ENCODE data around the gene RASD1. TPM values are rescaled to one million over a fixed set of nuclear protein-coding genes. Genes with fewer than 3 reads are reported as not detected.

Gene RASD1
- total RNA-seq, 1 experiment from 2014 or later, result 0.30 TPM

DNA sequence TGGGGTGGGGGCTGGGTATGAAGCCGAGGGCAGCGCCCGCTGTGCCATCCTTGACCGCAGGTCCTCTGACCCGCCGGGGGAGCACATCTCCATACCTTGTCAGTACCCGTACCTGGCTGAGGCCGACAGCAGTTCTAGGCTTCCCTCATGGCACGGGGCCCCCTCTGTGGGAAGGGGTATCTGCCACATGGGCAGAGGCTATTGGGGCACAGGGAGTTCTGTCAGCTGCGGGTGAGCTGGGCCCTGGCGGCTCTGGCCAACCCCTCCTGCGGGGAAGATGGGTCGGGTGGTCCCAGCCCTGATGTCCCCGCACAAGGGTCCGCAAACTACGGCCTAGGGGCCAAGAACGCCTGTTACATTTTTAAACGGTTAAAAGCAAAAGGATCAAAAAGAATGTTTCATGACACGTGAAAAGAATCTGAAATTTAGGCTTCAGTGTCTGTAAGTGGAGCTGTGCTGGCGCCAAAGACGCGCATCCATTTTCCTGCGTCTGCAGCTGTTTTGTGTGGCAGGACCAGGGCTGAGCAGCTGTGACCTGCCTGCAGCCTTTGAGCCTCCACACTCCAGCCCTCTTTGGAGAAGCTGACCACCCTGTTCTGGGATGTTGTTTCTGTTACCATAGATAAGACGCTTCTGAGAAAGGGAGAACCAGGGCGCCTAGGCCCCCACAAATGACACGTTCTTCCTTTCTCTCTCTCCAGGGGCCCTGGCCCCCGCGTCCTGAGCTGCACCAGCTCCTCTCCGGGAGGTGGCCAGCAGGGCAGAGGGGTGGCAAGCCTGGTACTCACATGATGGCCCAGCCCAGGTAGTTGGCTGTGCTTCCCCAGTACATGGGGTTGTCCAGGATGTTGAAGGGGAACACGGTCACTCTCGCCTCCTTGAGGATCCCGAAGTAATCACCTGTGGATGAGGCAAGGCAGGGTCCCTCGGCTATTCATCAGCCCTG, 12.7 kb upstream of the RASD1 start:
- no peaks in the 10 kb centered on the region for H3K27me3 ChIP-seq (ENCODE audit: insufficient read depth, low read length)
- peaks cover 5 to 32% of the 10 kb centered on the region in 2 experiments; a peak in 3 of 4 replicates for H3K4me1 ChIP-seq (ENCODE audit: control insufficient read depth in 1 of 2, insufficient read depth in 2 of 2, low read length in 2 of 2)
- RAD21 ChIA-PET (ENCODE audit: low non-redundant PET in 1 of 2, low total read pairs in 2 of 2, uncharacterized antibody in 2 of 2, unreplicated experiment in 2 of 2), result no interaction called here
- H3K79me2 ChIP-seq (ENCODE audit: insufficient read depth, low read length), result no peaks in the 10 kb centered on the region
- no peak overlapping the region for H3K4me2 ChIP-seq (ENCODE audit: low read length)
- TF ChIP-seq ZFX (IDR thresholded peaks at IDR 0.05) (no peak), ZNF274 (IDR thresholded peaks at IDR 0.05; ENCODE audit: low read depth, low read length) (no peak), CEBPB (IDR thresholded peaks at IDR 0.05; ENCODE audit: low read depth) (no peak), FOSL1 (IDR thresholded peaks at IDR 0.05; ENCODE audit: low read depth) (no peak), EZH2phosphoT487 (IDR thresholded peaks at IDR 0.05; ENCODE audit: borderline replicate concordance) (no peak), RAD21 (IDR thresholded peaks at IDR 0.05; ENCODE audit: low read depth) (no peak), JUND (IDR thresholded peaks at IDR 0.05) (no peak), ELF1 (IDR thresholded peaks at IDR 0.05; ENCODE audit: borderline replicate concordance, low read depth) (no peak), EGR1 (IDR thresholded peaks at IDR 0.05; ENCODE audit: low read depth) (no peak), SRF (IDR thresholded peaks at IDR 0.05; ENCODE audit: low read depth) (no peak), CBX3 (IDR thresholded peaks at IDR 0.05; ENCODE audit: low read depth) (no peak), EZH2 (IDR thresholded peaks at IDR 0.05) (no peak), YY1 (IDR thresholded peaks at IDR 0.05; ENCODE audit: extremely low read depth, insufficient replicate concordance, low read depth, low read length) (no peak), POLR2A (IDR thresholded peaks at IDR 0.05; ENCODE audit: borderline replicate concordance, extremely low read depth, insufficient read depth, insufficient read length) (no peak), SP1 (IDR thresholded peaks at IDR 0.05; ENCODE audit: low read depth) (no peak), TCF7L2 (IDR thresholded peaks at IDR 0.05; ENCODE audit: borderline replicate concordance, extremely low read depth, insufficient read depth, insufficient read length) (no peak)
- TF ChIP-seq, protein P1, sequence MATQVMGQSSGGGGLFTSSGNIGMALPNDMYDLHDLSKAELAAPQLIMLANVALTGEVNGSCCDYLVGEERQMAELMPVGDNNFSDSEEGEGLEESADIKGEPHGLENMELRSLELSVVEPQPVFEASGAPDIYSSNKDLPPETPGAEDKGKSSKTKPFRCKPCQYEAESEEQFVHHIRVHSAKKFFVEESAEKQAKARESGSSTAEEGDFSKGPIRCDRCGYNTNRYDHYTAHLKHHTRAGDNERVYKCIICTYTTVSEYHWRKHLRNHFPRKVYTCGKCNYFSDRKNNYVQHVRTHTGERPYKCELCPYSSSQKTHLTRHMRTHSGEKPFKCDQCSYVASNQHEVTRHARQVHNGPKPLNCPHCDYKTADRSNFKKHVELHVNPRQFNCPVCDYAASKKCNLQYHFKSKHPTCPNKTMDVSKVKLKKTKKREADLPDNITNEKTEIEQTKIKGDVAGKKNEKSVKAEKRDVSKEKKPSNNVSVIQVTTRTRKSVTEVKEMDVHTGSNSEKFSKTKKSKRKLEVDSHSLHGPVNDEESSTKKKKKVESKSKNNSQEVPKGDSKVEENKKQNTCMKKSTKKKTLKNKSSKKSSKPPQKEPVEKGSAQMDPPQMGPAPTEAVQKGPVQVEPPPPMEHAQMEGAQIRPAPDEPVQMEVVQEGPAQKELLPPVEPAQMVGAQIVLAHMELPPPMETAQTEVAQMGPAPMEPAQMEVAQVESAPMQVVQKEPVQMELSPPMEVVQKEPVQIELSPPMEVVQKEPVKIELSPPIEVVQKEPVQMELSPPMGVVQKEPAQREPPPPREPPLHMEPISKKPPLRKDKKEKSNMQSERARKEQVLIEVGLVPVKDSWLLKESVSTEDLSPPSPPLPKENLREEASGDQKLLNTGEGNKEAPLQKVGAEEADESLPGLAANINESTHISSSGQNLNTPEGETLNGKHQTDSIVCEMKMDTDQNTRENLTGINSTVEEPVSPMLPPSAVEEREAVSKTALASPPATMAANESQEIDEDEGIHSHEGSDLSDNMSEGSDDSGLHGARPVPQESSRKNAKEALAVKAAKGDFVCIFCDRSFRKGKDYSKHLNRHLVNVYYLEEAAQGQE (IDR thresholded peaks at IDR 0.05; ENCODE audit: low read depth), result no peak
- TF ChIP-seq, protein P2, sequence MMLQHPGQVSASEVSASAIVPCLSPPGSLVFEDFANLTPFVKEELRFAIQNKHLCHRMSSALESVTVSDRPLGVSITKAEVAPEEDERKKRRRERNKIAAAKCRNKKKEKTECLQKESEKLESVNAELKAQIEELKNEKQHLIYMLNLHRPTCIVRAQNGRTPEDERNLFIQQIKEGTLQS (IDR thresholded peaks at IDR 0.05), result no peak
- TF ChIP-seq, protein P3, sequence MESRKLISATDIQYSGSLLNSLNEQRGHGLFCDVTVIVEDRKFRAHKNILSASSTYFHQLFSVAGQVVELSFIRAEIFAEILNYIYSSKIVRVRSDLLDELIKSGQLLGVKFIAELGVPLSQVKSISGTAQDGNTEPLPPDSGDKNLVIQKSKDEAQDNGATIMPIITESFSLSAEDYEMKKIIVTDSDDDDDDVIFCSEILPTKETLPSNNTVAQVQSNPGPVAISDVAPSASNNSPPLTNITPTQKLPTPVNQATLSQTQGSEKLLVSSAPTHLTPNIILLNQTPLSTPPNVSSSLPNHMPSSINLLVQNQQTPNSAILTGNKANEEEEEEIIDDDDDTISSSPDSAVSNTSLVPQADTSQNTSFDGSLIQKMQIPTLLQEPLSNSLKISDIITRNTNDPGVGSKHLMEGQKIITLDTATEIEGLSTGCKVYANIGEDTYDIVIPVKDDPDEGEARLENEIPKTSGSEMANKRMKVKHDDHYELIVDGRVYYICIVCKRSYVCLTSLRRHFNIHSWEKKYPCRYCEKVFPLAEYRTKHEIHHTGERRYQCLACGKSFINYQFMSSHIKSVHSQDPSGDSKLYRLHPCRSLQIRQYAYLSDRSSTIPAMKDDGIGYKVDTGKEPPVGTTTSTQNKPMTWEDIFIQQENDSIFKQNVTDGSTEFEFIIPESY (IDR thresholded peaks at IDR 0.05; ENCODE audit: extremely low read depth, insufficient replicate concordance, low read length), result no peak
- TF ChIP-seq, protein P4, sequence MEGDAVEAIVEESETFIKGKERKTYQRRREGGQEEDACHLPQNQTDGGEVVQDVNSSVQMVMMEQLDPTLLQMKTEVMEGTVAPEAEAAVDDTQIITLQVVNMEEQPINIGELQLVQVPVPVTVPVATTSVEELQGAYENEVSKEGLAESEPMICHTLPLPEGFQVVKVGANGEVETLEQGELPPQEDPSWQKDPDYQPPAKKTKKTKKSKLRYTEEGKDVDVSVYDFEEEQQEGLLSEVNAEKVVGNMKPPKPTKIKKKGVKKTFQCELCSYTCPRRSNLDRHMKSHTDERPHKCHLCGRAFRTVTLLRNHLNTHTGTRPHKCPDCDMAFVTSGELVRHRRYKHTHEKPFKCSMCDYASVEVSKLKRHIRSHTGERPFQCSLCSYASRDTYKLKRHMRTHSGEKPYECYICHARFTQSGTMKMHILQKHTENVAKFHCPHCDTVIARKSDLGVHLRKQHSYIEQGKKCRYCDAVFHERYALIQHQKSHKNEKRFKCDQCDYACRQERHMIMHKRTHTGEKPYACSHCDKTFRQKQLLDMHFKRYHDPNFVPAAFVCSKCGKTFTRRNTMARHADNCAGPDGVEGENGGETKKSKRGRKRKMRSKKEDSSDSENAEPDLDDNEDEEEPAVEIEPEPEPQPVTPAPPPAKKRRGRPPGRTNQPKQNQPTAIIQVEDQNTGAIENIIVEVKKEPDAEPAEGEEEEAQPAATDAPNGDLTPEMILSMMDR (IDR thresholded peaks at IDR 0.05 in 2 of 3, conservative IDR thresholded peaks at IDR 0.05 in 1 of 3; ENCODE audit: borderline replicate concordance in 1 of 3, insufficient read depth in 1 of 3, low read depth in 2 of 3, low read length in 2 of 3), result no peak
- no peak overlapping the region for H3K4me3 ChIP-seq (replicated peaks in 1 of 2; ENCODE audit: low read depth in 1 of 2, low read length in 2 of 2)
- no peaks in the 10 kb centered on the region for H3K9me3 ChIP-seq (ENCODE audit: control insufficient read depth in 1 of 2, insufficient read depth in 1 of 2, low read depth in 1 of 2, low read length in 2 of 2)
- no TSS peak for BruUV-seq (replicated peaks)
- ATAC-seq, result no peak
- H3K36me3 ChIP-seq (ENCODE audit: control insufficient read depth in 1 of 2, insufficient read depth in 2 of 2, low read length in 2 of 2), result no peaks in the 10 kb centered on the region
- DNase-seq (ENCODE audit: low read depth, low spot score), result no peak
- H3K9ac ChIP-seq (ENCODE audit: low read length), result no peak overlapping the region
- H3K27ac ChIP-seq (ENCODE audit: low read depth, low read length), result no peak overlapping the region
- H4K20me1 ChIP-seq (ENCODE audit: insufficient read depth), result no peaks in the 10 kb centered on the region
- POLR2A ChIA-PET, result no interaction called here
- CTCF ChIA-PET, result interaction anchor here (0.8 kb wide), 1 partner anchor 12 kb away, joined by 3 read pairs; no protein-coding TSS in a partner anchor
- intact Hi-C loops (cut with micrococcal nuclease), result no loop called here
- H2AFZ ChIP-seq (ENCODE audit: low read depth, low read length, poor library complexity, severe bottlenecking), result no peak overlapping the region
- H3K9me2 ChIP-seq (ENCODE audit: insufficient read depth), result no peaks in the 10 kb centered on the region

Measured in HCT116 (cell line).